ENCODE data around the gene HHEX. TPM values are rescaled to one million over a fixed set of nuclear protein-coding genes. Genes with fewer than 3 reads are reported as not detected.

The HHEX gene
- total RNA-seq, 6 experiments from 2014 or later, result 26.8 to 73.2 (median 42.0) TPM

GRCh38 chr10:92702301-92702916 is 12.7 kb downstream of the HHEX start:
- no peak for TF ChIP-seq POLR2A (IDR thresholded peaks at IDR 0.05)
- TF ChIP-seq CTCF (IDR thresholded peaks at IDR 0.05), result no peak

GRCh38 chr10:92712016-92712889 is 22.5 kb downstream of the HHEX start:
- no peak overlapping the region for H3K27ac ChIP-seq
- no peaks in the 10 kb centered on the region for H3K27me3 ChIP-seq
- peak; percentile 46 to 81 (median 58) for ATAC-seq
- no peaks in the 10 kb centered on the region for H3K9me3 ChIP-seq
- TF ChIP-seq POLR2A (IDR thresholded peaks at IDR 0.05) (no peak), CTCF (IDR thresholded peaks at IDR 0.05) (no peak)
- no peak for DNase-seq
- intact Hi-C loops (cut with DNase I), result no loop called here
- WGBS (ENCODE audit: insufficient coverage, low coverage, low lambda C conversion rate, missing lambda C conversion rate), result 46% methylated on average over 10 of the region's 10 CpGs
- H3K36me3 ChIP-seq, result no peaks in the 10 kb centered on the region
- peaks cover 0 to 23% (median 7%) of the 10 kb centered on the region in 4 donors for H3K4me1 ChIP-seq
- no peak overlapping the region for H3K4me3 ChIP-seq

More at GRCh38 chr10:92702301-92702916, 12.7 kb downstream of the HHEX start:
- Histone ChIP-seq H3K4me3 (no peak overlapping the region), H3K4me1 (peaks cover 0 to 17% (median 3%) of the 10 kb centered on the region in 4 donors), H3K27me3 (no peaks in the 10 kb centered on the region), H3K27ac (no peak overlapping the region), H3K9me3 (no peaks in the 10 kb centered on the region), H3K36me3 (no peaks in the 10 kb centered on the region)
- DNase-seq (no peak), ATAC-seq (peak in 2 of 4 donors; percentile 3 to 4)
- intact Hi-C loops (cut with DNase I), result no loop called here
- 36% methylated on average over 4 of the region's 4 CpGs for WGBS (ENCODE audit: insufficient coverage, low coverage, low lambda C conversion rate, missing lambda C conversion rate)

- Histone ChIP-seq H3K9me3 (no peaks in the 10 kb centered on the region), H3K36me3 (no peaks in the 10 kb centered on the region), H3K27me3 (no peaks in the 10 kb centered on the region), H3K4me1 (peaks cover 0 to 23% (median 7%) of the 10 kb centered on the region in 4 donors), H3K4me3 (no peak overlapping the region), H3K27ac (no peak overlapping the region)
- DNase-seq (no peak), ATAC-seq (no peak)
- TF ChIP-seq CTCF (IDR thresholded peaks at IDR 0.05) (no peak), POLR2A (IDR thresholded peaks at IDR 0.05) (no peak)
- intact Hi-C loops (cut with DNase I), result no loop called here
- WGBS (ENCODE audit: insufficient coverage, low coverage, low lambda C conversion rate, missing lambda C conversion rate), result 70% methylated on average over 2 of the region's 7 CpGs
Measured at GRCh38 chr10:92714152-92714845, 24.5 kb downstream of the HHEX start.

- H3K36me3 ChIP-seq, result no peaks in the 10 kb centered on the region
- peaks cover 0 to 23% (median 7%) of the 10 kb centered on the region in 4 donors for H3K4me1 ChIP-seq
- H3K27ac ChIP-seq, result no peak overlapping the region
- no CpG with 5 or more reads among the region's 3 CpGs for WGBS (ENCODE audit: insufficient coverage, low coverage, low lambda C conversion rate, missing lambda C conversion rate)
- intact Hi-C loops (cut with DNase I), result no loop called here
- TF ChIP-seq POLR2A (IDR thresholded peaks at IDR 0.05) (no peak), CTCF (IDR thresholded peaks at IDR 0.05) (no peak)
- H3K4me3 ChIP-seq, result no peak overlapping the region
- H3K9me3 ChIP-seq, result no peaks in the 10 kb centered on the region
- ATAC-seq (peak in 1 of 4 donors; percentile 14), DNase-seq (no peak)
- H3K27me3 ChIP-seq, result no peaks in the 10 kb centered on the region
Measured at GRCh38 chr10:92714872-92715271, 25.1 kb downstream of the HHEX start.

All from right lobe of liver (tissue), 6 donors.